Activated CD4-positive, alpha-beta T cell treated with anti-CD3 and anti-CD28 coated beads, Interleukin-10, Interleukin-2, amounts not matched to agents 100 ng/mL and 50 ng/mL, durations not matched to agents 16 hours and 8 hours (primary cell): ENCODE results near the gene KHDC3L.
A peak's percentile ranks its signal among the peaks of the same experiment; 100 is the strongest.

Experiments
- DNase-seq: peaks from one replicate; pipeline ENCODE4 v3.0.0-alpha.2; 2020

Gene KHDC3L, protein sequence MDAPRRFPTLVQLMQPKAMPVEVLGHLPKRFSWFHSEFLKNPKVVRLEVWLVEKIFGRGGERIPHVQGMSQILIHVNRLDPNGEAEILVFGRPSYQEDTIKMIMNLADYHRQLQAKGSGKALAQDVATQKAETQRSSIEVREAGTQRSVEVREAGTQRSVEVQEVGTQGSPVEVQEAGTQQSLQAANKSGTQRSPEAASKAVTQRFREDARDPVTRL

DNA sequence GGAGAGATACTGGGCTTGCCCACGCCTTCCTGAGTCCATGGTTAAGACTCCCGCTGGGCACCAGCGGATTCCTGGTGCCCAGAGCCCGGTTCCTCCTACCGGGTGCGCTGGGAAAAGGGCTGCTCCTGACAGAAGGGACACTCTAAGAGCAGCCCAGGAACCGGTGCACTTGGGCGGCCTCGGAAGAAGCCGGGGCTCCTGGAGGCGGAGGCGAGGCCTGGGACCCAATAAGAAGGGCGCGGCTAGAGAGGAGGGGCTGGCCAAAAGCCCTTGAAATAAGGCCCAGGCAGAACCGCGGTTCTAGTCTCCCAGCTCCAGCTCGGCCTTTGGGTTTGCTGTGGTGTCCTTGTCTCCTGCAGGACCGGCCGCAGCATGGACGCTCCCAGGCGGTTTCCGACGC, at the start of gene KHDC3L:
KHDC3L (plus strand) TSS at position 301 of the 400 bp plus-strand sequence; CDS start at position 373, 72 bp downstream.
- no peak for DNase-seq

DNA sequence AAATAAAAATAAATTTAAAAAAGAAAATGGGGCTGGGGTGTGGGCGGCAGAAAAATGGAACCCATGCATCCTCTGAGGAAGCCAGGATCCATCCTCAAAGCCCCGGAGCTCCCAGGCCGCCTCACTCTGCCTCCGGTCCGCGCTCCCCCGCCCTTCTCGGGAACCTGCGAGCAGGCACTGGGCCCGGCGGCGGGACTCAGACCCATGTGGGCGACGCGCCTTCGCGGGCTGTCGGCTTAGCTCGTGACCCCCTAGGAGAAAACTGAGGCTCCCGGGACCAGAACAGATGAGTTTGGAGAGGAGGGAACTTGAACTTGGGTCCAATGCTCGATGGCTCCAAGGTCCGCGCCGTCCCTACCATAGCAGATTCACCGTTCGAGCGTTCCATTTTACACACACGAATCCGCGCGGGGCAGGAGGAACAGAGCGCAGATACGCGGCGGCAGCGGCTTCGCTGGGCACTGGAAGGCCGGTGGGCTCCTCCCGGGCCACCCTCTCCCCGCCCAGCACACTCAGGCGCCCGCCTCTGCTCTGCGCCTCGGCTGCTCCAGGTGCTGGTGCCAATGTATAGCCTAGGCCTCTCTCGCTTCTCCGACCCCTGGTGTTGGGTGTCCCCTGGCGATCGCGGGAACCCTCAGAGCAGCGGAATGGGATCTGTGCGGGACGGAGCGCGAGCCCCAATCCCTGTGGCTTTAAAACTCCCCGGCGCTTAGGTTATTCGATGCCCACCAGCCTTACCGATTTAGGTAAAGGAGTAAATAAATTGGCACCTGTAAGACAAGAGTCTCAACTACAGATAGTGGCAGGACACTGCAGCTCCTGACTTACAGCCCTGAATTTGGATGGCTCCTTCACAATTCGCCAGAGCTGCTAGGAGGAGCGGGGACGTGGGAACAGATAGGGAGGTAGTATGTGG, 47.6 kb upstream of the KHDC3L start:
- no peak for DNase-seq

DNA sequence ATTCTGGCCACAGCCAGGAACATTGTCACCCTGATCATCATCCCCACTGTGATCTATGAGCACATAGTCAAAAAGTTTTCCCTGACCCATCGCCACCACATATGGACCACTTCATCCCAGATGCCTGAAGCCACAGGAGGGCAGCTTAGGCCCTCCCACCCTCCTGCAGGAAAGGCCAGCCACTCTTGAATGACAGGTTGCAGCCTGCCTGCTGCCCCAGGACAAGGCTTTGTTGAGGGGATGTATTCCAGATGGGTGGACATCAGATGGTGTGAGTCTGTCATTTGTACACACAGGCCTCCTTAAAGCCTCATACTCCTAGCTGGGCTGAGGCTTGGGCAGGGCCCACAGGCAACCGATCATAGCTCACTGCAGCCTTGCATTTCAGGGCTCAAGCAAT, 39.1 kb upstream of the KHDC3L start:
- no peak for DNase-seq

DNA sequence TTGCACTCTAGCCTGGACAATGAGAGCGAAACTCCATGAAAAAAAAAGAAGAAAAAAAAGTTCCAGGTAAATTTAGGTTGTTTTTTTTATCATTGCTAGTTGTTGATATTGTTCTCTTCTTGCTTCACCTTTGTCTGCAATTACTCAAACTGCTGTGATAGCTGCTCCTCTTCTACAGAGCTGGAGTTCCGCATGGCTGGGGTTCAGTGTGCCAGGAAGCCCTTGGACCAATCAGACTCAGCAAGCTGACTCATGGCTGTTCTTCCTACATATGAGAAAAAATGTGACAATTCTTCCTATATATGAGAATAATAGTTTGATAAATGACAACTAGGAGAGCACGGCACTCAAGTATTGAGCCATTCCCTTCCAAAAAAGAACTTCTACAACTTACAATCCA, 36.8 kb upstream of the KHDC3L start:
- DNase-seq: no peak

DNA sequence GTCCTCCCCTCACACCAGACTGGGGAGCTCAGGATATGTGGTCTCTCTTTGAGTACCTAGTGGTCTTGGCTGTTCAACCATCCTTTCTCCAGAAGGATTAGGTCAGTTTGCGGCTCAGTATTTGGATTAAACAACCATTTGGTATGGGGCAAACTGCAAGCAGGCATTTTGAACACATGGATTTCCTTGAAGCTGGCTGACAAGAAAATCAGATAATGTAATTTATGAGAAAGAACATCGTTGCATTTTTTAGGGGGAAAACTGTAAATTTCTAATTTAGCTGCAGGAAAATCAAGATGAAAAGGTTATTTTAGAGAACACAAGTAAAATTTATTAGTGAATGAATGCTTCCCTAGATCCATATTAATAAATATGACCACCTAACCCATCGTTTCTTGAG, 33.7 kb upstream of the KHDC3L start:
- no peak for DNase-seq

DNA sequence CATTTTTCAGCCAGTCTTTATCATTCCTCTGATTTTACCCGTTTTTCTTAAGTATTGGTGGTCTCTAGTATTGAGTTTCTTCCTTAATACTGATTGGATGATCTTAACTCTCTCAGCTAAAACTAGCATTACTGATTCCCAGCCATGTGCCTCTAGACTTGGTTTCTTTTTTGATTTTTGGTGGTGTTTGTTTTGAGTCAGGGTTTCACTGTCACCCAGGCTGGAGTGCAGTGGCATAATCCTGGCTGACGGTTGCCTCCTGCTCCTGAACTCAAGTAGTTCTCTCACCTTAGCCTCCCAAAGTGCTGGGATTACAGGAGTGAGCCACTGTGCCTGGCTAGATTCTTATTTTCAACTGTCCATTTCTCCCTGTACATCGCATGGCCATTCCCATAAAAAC, 33.3 kb upstream of the KHDC3L start:
- DNase-seq: peak; percentile 65

DNA sequence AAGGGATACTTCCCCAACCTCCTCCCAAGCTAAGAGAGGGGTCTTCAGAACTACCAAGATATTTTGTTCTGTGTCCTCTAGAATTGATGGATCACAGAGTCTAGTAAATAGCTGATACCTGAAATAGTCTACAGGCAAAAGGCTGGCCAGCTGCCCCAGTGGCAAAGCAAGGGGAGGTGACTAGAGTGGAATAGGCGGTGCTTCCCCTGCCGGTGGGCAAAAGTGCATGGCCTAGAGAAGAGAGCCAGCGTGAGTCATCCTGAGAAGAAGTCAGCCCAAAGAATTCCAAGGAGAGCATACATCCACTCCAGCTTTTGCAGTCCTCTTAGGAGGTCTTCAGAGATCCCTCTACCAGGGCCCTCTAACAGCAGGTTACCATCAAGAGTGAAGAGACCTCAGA, 23.1 kb upstream of the KHDC3L start:
- DNase-seq: no peak

DNA sequence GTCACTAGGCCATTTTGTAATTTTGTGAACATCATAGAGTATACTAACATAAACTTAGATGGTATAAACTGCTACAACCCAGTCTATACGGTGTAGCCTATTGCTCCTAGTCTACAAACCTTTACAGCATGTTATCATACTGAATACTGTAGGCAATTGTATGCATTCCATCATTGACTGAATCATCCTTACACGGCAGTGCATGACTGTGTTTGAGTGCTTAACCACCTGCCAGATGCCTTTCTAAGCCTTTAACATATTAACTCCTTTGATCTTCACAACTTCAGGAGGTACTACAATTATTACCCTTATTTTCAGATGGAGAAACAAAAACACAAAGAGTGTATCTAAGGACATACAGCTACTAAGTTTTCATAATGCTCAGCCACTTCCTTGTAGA, 22.4 kb upstream of the KHDC3L start:
- DNase-seq: no peak

DNA sequence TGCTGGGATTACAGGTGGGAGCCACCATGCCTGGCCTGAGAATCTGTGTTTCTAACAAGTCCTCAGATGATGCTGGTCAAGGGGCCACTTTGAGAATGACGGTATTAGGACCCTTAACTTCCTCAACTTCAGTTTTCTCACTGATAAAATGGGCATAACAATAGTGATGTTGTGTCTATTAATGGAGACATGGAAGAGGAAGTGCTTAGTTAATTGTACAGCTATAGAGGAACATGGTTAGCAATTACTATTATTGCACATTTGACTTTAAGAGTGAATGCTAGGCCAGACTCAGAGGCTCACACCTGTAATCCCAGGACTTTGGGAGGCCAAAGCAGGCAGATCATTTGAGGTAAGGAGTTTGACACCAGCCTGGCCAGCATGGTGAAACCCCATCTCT, 21.1 kb upstream of the KHDC3L start:
- no peak for DNase-seq

DNA sequence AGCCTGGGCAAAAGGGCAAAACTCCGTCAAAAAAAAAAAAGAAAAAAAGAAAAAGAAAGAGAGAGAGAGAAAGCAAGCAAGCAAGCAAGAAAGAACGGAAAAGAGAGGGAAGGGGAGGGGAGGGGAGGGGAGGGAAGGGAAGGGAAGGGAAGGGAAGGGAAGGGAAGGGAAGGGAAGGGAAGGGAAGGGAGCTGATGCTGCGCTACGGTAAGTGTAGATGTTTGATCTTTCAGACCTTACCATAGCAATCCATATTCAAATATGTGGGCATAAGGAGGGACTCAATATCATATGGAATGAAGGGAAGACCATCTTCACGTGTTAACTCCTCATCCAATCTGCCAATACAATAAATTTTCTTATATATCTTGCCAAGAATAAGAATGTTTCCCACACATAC, 20.3 kb upstream of the KHDC3L start:
- no peak for DNase-seq

DNA sequence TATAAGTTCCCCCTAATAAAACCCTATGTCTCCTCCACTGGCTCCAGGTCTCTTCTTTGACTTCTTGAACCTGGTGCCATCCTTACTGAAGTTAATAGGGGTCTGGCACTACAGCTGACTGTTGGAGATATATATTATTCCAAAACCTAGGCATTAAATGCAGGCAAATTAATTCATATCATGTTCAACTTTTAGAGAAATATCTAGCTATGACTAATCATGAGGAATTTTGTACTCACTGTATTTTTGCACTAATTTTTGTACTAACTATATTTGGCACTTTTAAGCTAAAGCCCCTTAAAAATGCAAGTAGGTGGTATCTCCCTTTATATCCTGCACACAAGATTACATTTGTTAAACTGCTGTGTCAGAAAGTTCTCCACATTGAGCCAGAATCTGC, 19.3 kb upstream of the KHDC3L start:
- no peak for DNase-seq

DNA sequence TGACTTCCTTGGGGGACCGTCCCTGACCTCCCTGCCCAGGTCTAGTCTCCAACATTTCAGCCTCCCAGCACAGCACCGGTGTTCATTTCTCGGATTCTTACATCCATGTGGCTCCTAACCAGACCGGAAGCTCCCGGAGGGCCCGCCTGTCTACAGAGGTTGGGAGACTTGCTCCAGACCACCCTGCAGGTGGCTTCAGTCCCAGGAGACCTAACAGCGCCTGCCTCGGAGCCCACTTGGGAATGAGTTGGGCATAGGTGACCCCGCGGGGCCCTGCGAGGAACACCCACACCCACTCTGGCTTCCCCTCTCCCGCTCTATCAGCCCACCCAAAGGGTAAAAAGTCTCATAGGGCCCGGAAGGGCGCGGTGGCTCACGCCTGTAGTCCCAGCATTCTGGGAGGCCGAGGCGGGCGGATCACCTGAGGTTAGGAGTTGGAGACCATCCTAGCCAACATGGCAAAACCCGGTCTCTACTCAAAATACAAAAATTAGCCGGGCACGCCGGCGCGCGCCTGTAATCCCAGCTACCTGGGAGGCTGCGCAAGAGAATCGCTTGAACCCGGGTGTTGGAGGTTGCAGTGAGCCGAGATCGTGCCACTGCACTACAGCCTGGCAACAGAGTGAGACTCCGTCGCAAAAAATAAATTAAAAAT, 13.8 kb upstream of the KHDC3L start:
- no peak for DNase-seq

DNA sequence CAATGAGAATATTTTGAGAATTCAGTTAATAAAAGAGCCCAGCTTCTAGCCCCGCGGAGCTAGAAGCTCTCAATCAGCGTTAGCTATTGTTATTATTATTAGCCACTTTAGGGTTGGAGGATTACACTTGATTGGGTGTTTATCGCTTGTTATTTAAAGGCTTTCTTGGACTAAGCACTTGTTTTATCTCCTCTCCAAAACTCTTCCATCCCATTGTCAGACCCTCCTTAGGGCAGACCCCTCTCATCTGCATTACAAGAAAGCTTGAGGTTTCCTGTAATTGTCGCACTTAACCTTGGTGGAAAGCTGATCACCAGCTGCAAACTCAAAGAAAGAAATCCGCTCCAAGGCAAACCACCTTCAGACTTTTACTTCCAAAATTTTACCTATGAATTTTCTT, 13.1 kb upstream of the KHDC3L start:
- DNase-seq: no peak

DNA sequence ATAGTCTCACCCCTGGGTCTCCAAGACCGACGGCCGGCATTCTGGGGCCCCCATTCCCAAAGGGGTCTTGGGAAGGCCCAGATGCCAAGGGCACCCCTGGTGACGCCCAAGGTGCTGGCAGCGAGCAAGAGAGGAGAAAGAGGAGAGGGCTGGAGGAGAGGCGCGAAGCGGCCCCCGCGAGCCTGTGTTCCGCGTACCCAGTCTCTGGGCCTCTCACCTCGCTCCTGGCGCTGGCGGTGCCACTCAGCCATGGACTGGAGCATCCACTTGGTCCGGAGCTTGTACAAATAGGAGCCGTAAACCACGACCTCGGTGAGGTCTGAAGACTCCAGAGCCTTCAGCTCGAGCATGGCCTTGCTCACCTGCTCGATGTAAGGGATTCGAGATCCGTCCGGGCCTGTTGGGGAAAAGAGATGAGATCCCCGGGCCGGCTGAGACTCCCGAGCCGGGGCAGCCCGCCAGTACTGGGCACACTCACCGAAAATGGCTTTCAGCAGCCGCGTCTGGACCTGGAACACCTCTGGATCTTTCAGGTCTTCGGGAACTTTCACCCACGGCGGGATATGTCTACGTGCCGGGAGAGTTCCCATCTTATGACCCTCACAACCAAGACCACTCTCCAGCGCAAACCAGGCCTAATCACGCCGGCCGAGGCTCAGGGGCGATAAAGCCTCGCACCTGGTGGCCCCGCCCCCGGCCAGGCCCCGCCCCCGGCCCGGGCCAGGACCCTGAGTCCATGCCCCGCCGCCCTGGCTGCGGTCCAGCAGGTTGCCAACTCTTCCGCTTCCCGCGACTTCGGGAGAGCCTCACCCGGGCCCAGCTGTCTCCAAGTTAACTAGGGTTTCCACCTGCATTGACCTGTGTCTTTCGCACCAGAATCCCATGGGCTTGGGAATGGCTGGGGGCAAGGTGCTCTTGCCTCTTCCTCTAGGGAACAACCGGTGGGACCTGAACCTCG, 8.5 kb upstream of the KHDC3L start, which contains the start of gene DPPA5:
DPPA5 (minus strand) TSS at position 641 of the 958 bp plus-strand sequence; CDS start at position 590, 51 bp downstream.
- no peak for DNase-seq

DNA sequence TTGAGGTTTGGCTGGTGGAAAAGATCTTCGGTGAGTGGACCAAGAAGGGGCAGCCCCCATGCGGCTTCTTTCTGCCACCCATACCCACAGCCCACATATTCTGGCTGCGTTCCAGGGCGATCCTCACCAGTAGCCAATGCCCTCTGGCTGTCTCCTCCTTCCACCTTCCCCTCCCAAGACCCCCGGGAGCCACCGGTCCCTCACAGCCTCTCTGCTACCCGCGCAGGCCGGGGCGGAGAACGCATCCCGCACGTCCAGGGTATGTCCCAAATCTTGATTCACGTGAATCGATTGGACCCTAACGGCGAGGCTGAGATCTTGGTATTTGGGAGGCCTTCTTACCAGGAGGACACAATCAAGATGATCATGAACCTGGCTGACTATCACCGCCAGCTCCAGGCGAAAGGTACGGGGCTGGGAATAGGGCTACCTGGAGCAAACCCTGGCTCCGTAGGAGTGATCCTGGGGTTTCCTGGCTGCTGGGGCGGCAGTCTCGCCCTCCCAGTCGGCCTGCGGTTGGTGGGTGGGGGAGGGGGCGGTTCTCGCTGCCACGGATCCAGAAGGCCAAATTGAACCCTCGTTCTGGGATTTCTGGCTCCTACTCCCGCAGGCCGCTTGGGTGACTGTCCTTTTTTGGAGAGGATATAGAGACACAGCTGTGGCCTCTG, 545 bp downstream of the KHDC3L start:
- DNase-seq: no peak

DNA sequence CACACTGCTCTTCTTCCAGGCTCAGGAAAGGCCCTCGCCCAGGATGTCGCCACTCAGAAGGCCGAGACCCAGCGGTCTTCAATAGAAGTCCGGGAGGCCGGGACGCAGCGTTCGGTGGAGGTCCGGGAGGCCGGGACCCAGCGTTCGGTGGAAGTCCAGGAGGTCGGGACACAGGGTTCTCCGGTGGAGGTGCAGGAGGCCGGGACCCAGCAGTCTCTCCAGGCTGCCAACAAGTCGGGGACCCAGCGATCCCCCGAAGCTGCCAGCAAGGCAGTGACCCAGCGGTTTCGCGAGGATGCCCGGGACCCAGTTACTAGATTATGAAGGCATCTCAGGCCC, 1.0 kb downstream of the KHDC3L start:
- no peak for DNase-seq

DNA sequence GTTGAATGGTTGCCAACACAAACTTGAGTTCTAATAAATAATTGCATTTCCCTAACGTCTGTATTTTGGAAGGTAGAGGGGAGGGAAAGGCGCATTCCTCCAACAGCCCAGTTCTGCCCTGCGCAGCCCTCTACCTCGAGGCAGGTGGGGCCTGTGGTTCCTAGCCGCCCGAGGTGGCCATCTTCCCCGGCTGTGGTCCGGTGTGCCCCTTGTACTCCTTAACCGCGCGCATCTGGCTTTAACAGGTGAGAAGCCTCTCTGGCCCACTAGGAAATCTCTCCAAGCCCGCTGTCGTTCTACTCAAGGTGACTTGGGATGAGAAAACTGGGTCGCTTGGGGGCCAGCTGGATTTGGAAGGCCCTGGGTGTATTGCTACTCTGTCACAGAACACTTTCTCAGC, 1.7 kb downstream of the KHDC3L start:
- no peak for DNase-seq

DNA sequence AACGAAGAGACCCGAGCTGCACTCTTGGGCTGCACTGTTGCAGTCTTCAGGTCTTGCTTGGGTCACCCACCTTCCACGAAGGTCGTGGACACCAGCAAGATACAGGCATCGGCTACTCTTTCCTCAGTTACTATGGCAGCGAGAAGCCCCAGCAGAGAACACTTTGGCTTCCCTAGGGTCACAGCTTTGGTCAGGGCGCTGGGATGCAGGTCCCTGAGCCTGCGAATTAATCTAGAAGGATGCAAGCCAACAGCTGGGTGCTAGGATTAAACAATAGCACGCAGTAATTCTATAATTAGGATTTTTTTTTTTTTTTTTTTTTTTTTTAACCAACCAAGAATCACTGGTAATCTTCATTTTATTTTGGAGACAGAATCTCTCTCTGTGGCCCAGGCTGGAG, 2.1 kb downstream of the KHDC3L start:
- no peak for DNase-seq

DNA sequence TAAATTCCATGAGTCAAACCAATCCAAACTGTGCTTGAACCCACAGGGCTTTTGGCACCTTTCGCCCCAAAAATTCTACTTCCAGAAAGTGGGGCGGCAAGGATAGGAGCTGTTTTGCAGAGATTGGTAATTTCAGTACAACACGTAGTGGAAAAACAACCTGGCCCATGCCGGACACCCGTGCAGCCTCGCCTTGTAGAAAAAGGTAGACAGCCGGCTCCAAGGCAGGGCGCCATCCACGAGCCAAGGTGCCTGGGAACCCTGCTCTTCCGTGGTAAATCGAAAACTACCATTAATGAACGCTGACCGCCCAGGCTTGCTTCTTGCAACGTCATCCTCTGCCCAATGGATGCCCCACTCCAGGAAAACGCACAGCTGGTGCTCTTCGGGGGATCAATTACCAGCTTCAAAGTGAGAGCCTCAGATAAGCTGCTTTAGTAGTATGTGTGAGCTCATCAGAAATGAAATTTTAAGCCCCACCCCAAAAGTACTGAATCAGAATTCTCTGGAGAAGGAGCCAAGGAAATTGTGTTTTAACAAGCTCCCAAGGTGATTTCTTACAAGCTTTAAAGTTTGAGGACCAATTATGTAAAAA, 5.4 kb downstream of the KHDC3L start:
- DNase-seq: no peak

DNA sequence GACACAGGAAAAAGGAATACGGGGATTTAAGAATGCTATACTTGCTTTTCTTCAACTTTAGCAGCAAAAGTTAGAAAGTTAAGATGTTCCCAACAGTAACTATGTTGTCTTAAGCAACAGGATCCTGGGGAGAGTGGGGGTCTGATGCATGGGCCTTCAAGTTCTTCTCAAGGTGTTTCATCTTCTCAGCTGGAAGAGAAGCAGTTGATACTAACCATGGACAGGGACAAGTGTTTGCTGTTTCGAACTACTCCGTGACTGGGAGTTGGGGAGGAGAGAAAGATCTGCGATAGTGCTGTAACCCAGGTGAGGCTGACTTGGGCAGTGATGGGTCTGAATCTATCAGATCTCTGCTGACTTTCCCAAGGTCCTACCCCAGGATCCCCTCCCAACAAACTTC, 6.2 kb downstream of the KHDC3L start:
- DNase-seq: no peak

DNA sequence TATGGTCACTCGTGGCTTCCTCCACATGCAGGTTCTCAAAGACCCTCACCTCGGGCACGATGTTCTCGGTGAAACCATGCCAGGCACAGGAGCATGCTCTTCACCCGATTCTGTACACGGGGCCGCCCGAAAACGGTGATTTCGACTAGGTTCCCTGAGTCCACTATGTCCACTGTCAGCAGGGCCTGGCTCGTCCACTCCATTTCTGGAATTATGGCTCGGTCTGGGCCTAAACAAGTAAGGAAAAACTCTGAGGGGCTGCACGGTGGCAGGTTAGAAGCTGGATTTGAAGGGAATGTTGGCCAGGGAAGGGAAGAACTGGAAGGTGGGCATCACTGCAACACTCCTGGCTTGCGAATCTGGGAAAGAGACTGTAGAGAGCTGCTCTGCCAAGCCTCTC, 6.7 kb downstream of the KHDC3L start:
- no peak for DNase-seq

DNA sequence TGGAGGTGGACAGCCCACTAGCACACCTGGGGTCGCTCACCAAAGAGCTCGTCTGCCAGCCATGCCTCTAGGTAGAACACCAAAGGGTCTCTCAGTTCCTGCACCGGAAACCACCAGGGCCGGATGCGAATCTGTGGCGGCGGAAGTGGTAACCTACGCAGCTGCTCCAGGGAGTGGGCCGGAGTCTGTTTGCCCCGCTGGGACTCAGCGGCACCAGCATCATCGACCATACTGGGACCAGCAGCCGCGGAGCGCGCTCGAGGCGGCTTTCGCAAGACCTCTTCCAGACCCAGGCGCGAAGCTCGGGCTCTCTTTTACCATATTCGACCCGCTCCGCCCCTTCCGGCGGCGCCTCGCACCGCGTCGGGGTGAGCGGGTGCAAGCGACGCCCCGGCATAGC, 7.1 kb downstream of the KHDC3L start, which contains the start of gene OOEP:
OOEP (minus strand) TSS at position 335 of the 400 bp plus-strand sequence; CDS start at position 230, 105 bp downstream.
- DNase-seq: no peak
